Activated CD8-positive, alpha-beta memory T cell treated with anti-CD3 and anti-CD28 coated beads for 48 hours (primary cell): Measurements from ENCODE around the gene DCAF12.

Experiments
- DNase-seq, 3 experiments: peaks; one replicate each; pipeline ENCODE4 v3.0.0-alpha.2; 2020; ENCODE audit warnings: low read depth in 2 of 3, low spot score in 2 of 3

DCAF12 gene

DNA sequence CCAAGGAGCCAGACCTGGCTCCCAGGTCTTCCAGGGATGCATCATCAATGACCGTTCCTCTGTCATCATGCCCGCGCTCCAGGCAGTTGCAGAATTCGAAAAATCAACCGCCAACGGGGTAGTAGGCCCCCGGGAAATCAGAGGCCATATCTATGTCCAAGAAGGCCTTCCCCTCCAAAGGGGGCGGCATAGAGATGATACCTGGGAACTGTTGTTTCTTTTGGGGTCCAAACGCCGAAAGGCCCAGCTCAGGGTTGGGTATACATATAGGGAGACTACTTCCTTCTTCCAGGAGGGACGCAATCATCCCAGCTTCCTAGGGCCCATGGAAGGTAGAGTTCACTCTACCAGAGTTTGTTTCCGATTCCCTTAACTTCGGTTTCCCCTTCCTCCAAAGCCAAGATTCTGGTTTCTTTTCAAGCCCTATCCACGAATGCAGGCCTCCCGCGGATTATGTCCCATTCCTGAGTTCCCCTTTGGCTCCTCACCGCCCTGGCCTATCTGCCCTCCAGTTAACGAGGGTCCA is 754 bp downstream of the DCAF12 start:
- DNase-seq = no peak

DNA sequence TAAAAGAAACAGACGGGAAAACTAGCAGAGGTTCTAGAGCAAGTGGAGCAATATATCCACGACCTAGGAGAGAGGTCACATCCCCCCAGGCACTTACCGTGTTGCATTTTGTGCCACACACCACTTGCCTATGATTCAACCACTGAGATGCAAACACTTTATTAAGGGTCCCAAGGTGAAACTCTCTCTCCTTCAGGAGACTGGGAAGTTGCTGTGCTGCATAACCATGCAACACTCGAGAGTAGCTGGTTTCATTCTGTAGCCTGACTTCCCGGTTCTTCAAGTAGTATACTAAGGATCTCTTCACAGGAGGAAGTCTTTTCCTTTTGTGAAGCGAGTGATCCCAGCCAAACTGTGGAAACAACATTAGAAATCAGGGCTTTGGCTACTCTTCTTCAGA is 1.6 kb downstream of the DCAF12 start:
- no peak for DNase-seq

DNA sequence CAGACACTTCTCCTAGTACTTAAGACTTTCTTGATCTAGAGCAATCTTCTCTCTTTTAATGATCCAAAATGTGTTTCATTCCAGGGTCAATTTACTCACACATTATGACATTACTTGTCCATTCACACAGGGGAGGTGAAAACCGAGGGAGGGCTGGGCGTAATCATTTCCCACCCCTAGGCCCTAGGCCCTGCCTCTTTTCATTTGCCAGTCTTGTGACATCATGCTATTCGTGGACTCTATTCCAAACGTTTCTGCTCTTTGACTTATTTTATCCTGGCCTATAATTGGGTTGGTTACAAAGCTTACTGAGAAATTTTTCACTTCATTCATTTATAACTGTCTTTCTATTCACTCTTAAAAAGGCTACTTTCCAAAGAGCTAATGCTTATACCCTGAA is 2.4 kb downstream of the DCAF12 start:
- DNase-seq = no peak

DNA sequence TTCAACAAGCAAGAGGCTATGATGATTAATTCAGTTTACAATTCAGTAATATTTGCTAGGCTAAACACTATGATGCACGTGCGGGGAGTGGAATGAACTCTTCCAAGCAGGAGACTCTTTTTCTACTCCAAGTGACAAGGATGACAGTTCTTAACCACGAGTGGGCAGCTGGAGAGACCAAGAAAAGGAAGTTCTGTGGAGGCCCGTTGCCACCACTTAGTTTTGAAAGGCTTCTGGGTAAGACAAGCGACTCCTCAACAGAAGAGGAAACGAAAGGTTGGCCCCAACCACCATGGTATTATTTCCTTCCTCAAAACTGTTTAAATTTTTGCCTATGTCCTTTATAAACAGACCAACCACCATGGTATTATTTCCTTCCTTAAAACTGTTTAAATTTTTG is 2.8 kb downstream of the DCAF12 start:
- no peak for DNase-seq

DNA sequence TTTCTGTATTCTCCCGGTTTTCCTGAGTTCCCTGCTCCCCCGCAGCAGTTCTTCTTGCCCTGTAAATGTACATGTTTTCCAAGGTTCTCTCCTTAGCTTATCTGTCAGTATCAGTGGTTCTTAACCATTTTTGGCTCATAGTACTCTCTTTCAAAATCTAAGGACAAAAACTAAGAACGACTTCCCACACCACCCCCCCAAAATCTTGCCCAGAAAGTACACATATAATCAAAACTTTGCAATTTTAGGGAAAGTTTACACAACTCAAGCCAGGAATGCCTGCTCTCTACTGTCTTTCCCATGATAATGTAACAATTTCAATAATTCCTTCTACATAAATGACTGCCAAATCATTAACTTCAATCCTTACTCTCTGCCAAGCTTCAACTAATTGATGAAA is 4.5 kb downstream of the DCAF12 start:
- DNase-seq = no peak

DNA sequence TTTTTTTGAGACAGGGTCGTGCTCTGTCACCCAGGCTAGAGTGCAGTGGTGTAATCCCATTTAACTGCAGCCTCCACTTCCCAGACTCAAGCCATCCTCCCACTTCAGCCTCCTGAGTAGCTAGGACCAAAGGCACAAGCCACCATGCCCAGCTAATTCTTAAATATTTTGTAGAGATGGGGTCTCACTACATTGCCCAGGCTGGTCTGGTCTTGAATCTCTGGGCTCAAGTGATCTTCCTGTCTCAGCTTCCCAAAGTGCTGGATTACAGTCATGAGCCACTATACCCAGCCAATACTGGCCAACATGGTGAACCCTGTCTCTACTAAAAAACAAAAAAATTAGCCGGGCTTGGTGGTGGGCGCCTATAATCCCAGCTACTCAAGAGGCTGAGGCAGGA is 6.8 kb downstream of the DCAF12 start:
- DNase-seq = no peak

DNA sequence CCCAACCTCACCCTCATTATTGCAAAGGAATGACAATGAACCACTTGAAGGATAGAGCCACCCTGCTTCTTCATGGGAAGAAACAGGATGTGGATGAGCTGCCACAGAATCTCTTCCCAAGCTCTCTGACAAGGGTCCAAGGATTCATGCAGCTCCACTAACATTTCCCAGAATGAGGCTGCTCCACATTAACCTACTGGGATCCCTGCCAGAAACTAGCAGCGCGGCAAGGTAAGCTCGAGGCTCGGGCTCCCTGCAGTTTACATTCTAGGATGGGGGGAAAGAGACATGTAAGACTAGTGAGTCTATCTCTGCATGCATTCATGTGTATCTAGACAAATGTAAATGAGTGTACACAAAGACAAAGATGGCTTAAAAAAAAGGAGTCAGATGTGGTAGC is 12.1 kb downstream of the DCAF12 start:
- no peak for DNase-seq

DNA sequence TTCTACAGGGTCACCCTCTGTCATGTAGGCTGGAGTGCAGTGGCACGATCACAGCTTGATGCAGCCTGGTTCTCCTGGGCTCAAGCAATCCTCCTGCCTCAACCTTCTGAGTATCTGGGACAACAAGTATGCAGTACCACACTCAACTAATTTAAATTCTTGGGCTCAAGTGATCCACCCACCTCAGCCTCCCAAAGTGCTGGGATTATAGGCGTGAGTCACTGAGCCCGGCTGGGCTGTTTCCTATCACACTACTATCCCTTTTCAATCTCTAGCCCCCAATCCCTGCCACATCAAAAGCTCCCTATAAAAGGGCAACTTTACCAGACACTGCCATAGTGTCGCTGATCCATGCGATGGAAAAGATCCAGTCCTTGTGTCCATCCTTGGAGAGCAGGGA is 20.4 kb downstream of the DCAF12 start:
- no peak for DNase-seq

DNA sequence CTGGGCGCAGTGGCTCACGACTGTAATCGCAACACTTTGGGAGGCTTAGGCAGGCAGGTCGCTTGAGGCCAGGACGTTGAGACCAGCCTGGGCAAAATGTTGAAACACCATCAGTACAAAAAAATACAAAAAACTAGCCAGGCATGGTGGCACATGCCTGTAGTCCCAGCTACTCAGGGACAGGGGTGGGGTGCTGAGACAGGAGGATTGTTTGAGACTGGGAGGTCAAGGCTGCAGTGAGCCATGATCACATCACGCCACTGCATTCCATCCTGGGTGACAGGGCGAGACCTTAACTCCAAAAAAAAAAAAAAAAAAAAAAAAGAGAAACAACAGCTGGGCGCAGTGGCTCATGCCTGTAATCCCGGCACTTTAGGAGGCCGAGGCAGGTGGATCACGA is 23.7 kb downstream of the DCAF12 start:
- DNase-seq = no peak

DNA sequence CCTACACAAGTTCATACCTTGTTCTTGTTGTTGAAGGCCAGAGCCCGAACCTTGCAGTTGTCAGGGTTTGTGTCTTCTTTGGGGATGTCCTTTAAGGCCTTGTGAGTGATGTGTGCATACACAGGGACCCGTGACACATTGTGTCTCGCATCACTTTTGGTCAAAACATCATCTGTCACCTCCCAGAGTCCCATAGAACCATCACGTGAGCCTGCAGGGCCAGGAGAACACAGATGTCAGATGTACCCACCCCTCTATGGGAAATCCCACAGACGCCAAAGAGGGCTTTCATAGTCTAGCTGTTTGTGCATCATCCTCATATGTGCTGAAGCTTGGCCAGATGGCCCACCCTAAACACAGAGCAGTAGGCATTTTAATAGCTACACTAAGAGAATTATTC is 28.2 kb downstream of the DCAF12 start:
- no peak for DNase-seq

DNA sequence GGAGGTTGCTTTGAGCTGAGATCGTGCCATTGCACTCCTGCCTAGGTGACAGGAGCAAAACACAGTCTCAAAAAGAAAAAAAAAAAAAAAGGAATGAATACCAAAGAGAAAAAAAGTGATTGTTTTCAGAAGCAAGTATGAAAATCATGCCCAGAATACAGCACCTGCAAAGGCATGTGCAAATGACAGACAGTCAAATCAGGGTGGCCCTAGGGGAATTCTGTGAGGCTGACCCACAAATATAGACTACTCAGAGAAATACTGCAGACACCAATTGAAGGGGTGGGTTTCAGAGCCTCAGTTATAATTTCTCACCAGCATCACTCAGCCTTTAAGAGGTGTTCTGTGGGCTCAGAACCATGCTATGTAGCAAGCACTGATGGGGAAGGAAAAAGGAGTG is 28.6 kb downstream of the DCAF12 start:
- no peak for DNase-seq

DNA sequence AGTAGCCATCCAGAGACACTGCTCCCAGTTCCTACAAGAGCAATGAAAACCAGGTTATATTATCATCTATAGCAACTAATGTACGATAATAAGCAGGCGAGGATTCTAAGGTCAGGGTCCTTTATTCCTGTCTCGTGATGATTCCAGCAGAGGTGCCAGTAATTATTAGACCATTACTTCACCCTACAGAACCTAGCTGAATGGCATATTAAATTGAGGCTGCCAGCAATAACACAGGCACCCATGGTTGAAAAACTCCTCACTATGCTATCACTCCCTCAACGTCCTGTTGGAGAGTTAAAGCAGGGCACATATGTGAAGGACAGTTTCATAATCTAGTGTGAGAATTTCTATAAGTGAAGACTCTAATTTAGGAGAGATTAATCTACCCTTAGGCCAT is 29.7 kb downstream of the DCAF12 start:
- no peak for DNase-seq

DNA sequence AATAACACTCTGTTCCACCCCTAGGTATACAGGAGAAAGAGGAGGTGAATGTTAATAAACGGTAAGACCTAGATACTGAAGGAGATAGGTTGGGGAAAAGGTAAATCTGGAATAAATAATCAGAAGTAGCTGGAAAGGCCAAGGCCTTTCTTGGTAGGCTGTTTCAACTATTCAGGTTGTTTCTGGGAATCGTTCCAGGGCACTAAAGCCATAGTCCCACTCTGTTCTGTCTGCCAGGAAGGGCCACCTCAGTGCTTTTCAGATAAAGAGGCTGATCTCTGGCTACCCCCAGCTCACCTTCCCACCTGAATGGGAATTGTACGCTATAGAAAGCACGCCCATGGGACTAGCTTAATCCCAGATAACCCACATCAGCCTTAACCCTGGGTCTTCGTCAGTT is 32.9 kb downstream of the DCAF12 start:
- no peak for DNase-seq

DNA sequence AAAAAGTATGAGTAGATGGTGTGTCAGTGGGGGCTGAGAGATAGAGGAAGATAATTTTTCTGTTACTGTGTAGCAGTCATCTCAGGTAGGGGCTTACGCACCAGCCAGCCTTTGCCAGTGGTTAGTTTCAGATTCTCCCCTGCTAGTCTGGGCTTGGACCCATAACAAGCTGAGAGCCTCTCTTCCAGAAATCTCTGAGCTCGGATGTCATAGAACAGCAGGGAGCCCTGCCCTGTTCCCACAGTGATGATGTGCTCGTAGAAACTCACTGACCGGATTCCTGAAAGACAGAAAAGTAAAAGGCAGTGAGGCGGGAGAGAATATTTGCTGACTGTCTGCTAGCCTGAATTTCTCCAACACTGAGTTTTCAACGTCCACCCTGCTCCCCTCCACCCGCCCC is 37.2 kb downstream of the DCAF12 start:
- DNase-seq = no peak

DNA sequence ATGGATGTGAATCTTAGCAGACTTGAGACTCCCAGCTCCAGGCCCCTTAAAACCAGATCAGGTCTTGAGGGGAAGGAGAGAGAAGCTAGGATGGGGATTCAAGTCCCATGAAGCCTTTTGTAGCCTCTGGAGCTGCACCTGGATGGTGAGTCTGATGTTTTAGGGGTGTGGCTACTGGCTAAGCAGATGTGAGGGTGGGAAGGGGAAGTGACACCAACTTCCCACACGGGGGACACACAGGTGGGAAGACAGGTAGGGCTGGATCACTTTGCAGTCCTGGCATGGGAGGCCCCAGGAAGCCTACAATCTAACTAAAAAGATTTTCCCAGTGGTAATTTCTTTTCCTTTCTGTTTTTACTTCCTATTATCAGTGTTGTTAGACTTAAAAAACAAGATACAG is 39.1 kb downstream of the DCAF12 start:
- no peak for DNase-seq

DNA sequence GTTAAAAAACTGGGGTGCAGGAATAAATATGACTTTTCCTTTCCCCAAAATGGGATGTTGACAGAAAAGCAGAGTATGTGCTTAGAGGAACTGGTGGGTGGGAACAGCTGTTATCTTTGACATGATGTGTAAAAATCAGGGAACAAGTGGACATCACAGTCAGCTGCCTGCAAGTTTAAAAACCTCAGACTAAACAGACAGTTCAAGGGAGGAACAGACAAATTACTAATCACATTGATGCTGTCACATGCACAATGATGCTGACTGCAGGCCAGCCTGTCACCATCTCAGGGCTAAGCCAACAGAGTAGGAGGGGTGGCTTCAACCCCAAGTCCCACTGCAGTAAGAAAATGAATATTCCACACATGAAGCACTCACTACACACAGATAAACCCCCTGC is 39.6 kb downstream of the DCAF12 start:
- no peak for DNase-seq

DNA sequence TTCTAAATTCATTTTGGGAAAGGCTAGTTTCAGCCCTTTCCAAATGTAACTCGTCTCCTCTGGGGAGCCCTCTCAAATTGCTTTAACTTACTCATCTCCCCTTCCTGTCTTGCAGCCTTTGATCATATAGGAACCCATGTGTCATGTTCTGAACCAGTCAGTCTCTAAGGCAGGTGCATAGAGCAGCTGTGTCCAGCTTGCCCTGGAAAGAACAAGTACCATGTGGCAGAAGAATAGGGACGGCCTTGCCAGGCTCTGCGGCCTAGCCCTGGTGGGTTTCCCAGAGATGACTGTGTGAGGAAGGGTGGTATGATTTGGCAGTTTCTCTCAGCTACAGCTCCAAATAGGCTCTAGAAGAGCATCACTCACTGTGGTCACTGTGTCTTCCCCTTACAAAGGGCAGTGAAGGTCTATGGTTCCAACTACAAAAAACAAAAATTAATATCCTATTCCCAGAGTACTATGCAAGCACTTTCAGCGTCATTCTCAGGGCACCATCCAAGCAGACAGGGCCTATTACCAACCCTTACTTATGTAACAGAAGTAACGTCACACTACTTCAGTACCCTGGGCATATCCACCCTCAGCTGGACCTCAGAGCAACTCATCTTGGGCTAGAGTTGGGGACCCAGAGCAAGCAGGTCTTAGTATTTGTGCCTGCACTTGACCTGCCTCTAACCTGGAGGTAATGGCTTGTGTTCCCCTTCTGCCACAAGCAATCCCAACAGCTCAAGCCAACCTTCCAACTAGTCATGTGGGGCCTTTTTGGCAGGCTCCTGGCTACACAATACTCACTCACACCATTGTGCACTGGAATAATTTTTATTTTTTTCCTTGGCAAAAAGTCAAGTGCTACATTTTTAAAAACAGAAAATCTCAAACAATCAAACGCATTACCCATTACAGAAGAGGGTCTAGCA is 40.7 kb downstream of the DCAF12 start:
- no peak for DNase-seq

DNA sequence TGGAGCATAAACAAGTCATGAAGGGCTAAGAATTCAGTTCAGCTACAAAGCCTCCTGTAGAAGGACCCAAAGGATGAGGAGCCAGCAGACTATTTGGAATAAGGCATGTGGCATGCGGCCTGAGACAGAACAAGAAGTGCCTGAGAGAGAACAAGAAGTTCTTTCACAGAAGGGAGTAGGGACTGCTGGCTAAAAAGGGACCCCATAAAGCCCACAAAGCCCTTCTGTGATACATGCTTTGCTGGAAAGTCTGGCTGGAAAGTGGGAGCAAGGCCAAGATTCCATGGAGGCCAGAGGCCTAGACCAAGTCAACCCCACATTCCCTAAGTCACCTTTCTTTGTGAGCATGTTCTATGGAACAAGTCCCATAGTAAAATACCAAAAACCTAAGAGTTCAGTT is 41.9 kb downstream of the DCAF12 start:
- DNase-seq = no peak

DNA sequence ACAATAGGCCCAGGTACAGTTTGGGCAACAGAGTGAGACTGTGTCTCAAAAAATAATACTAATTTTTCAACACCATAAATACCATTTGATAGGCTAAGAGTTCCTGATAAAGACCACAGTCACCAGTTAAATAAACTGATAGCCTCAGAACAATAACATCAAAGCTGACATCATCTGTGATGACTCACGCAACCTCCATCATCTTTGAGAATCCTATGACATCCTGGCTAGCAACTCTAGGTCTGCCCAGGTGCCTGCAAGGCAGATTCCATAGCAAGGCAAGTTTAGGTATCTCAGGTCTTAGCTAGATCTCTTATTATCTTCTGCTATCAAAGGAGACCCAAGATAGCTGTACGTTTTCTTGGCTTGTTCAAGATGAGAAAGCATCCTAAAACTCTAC is 47.3 kb downstream of the DCAF12 start:
- no peak for DNase-seq

DNA sequence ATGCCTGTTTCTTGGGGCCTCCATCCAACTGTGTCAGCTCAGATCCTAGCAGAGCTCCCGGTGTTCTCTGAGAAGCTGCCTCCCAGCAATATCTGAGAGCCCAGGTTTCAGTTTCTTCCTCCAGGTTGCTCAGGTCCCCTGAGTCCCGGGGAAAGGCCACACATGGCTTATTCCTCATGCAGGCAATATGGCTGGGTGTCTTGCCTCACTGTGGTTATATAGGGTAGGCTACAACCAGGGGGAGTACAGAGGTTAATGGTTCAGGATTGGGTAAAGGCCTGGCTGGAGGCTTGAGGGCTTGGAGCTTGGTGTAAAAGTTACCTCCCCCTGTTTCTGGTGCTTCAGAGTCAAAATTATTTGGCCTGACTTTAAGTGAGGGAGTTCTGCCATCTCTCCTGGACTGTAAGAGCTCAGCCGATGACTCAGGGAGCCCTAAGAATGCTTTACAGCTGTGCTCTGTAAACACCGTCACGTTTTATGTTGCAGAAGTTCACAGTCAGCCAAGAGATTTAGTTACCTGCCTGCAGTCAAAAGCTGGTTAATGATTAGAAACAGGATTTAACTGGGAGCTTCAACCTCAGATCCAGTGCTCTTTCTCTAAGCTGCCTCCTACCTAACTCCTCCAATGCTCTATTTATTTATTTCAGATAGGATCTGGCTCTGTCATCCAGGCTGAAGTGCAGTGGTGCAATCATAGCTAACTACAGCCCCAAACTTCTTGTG is 53.5 kb downstream of the DCAF12 start:
- DNase-seq = no peak

DNA sequence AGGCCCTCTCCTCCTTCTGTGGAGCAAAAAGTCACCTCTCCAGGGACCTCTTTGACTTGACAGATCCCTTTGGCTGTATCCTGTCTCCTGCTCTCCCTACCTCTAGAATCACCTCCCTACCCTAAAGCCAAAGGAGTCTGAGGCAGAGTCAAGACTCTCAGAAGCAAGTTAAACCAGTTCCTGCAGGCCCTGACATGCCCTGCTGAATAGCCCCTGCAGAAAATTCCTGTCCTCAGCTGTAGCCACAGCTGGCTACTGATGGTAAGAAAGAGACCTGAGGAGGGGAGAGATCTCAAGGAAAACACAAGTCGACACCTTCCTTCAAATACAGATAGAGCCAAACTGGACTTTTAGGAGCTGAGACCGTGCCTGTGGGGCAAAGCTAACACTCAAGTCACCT is 54.1 kb downstream of the DCAF12 start:
- no peak for DNase-seq

DNA sequence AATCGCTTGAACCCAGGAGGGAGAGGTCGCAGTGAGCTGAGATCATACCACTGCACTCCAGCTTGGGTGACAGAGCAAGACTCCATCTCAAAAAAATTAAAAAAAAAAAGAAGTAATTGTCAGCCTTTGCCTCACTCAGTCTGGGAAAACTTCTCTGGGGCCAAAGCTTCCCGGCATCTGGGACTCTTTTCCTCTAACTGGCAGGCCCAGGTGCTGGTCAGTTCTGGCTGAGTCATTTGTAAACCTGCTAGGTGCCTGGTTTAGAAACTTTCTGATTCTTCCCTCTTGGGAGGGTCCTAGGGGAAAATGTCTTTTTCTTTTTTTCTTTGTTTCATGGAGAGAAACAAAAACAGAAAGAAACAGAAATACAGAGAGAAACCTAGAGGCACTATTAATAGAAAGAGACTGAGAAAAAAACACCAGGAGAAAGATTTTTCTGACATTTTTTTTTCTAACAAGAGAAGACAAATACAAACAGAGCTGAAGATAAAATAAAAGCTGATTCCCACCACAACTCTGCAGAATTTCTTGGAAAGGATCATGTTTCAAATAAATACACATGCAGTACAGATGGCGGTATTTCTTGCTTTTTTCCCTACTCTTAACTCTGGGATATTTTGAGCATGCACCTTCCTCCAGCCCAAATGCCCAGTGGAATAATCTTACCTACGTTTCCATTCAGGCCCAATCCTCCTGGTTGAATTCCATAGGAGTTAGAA is 55.7 kb downstream of the DCAF12 start:
- DNase-seq = no peak
